Esophagus muscularis mucosa (tissue), 3 donors: Measurements from ENCODE around the gene UST.

Experiments
- EP300 ChIP-seq: sonication (generic); formaldehyde crosslinking; IDR thresholded peaks from one replicate; pipeline ENCODE4 v1.6.1; 2017; ENCODE audit warnings: antibody characterized with exemption
- TF ChIP-seq, protein P1 (sequence below), 3 experiments: fragments of 200-600 bp in 2 of 3; fragments of 450-650 bp in 1 of 3; sonication (generic) in 2 of 3; IDR thresholded peaks; one replicate each; pipeline ENCODE4 v1.5.1; 2017 to 2019; ENCODE audit warnings: antibody characterized with exemption in 3 of 3, mild to moderate bottlenecking in 2 of 3, moderate library complexity in 1 of 3

DNA sequence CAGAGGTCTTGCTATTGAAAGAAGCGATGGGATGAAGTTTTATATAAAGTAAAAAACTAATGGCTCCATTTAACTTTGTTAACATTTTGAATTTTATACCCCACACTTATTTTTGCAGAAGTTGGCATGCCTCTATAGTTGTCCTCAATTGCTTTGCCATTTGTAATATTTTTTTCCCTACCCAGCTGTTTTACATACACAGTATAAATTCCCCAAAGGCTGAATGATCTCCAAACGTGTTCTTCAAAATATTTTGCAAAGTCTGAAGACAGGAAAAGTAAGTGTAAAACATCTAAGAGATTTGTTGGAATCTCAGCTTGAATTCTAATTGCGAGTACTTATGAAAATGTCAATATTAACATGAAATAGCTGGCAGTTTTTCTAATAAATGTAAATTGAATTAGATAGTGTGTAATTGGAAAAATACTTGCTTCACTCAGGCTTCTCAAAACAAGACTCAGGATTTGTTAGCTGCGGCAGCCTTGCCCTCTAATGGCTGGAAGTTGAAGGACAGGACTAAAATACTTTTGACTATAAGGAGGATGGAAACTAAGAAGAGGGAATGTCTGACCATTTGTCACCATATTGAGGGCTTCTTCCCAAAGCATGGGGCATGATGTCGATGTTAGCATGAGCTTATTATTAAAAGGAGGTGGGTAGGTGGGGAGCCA lies 226.8 kb downstream of the UST start:
- TF ChIP-seq, protein P1, sequence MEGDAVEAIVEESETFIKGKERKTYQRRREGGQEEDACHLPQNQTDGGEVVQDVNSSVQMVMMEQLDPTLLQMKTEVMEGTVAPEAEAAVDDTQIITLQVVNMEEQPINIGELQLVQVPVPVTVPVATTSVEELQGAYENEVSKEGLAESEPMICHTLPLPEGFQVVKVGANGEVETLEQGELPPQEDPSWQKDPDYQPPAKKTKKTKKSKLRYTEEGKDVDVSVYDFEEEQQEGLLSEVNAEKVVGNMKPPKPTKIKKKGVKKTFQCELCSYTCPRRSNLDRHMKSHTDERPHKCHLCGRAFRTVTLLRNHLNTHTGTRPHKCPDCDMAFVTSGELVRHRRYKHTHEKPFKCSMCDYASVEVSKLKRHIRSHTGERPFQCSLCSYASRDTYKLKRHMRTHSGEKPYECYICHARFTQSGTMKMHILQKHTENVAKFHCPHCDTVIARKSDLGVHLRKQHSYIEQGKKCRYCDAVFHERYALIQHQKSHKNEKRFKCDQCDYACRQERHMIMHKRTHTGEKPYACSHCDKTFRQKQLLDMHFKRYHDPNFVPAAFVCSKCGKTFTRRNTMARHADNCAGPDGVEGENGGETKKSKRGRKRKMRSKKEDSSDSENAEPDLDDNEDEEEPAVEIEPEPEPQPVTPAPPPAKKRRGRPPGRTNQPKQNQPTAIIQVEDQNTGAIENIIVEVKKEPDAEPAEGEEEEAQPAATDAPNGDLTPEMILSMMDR (IDR thresholded peaks at IDR 0.05), result peak; percentile 54 to 59 (median 55)
- TF ChIP-seq EP300, result no peak
